H9 (cell line): ENCODE measurements around the gene RASGRF2. TPM values are rescaled to one million over a fixed set of nuclear protein-coding genes. Genes with fewer than 3 reads are reported as not detected.

Experiments
- DNase-seq: peaks from one replicate; pipeline ENCODE4 v3.0.0-alpha.2; 2017
- H2AFZ ChIP-seq: one replicate; pipeline ENCODE4 v1.6.1; 2013; ENCODE audit warnings: mild to moderate bottlenecking, low read length, control low read depth, moderate library complexity
- H2AK5ac ChIP-seq: 2 replicates; pipeline ENCODE4 v1.6.1; 2013; ENCODE audit warnings: low read length, control low read depth, mixed read lengths; ENCODE audit not compliant: insufficient read length
- H2BK120ac ChIP-seq: one replicate; pipeline ENCODE4 v1.6.1; 2013; ENCODE audit warnings: low read depth, mild to moderate bottlenecking, low read length, control low read depth, inconsistent platforms; ENCODE audit not compliant: poor library complexity, severe bottlenecking
- H2BK12ac ChIP-seq: 2 replicates; pipeline ENCODE4 v1.6.1; 2013; ENCODE audit warnings: low read length, control low read depth, mixed read lengths, low read depth; ENCODE audit not compliant: insufficient read length
- H2BK15ac ChIP-seq: 2 replicates; pipeline ENCODE4 v1.6.1; 2013; ENCODE audit warnings: low read depth, low read length, control low read depth
- H2BK20ac ChIP-seq: one replicate; pipeline ENCODE4 v1.6.1; 2013; ENCODE audit warnings: low read depth, mild to moderate bottlenecking, low read length, control low read depth, inconsistent platforms; ENCODE audit not compliant: poor library complexity, severe bottlenecking
- H2BK5ac ChIP-seq: 2 replicates; pipeline ENCODE4 v1.6.1; 2013; ENCODE audit warnings: low read length, control low read depth, mixed read lengths; ENCODE audit not compliant: insufficient read length
- H3K14ac ChIP-seq: 2 replicates; pipeline ENCODE4 v1.6.1; 2013; ENCODE audit warnings: low read length, control low read depth; ENCODE audit not compliant: insufficient read depth
- H3K18ac ChIP-seq: 2 replicates; pipeline ENCODE4 v1.6.1; 2013; ENCODE audit warnings: low read depth, mild to moderate bottlenecking, mixed read lengths, low read length, control low read depth; ENCODE audit not compliant: insufficient read length
- H3K23ac ChIP-seq: 2 replicates; pipeline ENCODE4 v1.6.1; 2013; ENCODE audit warnings: low read length, control low read depth, mixed read lengths, low read depth; ENCODE audit not compliant: insufficient read length
- H3K23me2 ChIP-seq: 2 replicates; pipeline ENCODE4 v1.6.1; 2013; ENCODE audit warnings: low read depth, mild to moderate bottlenecking, mixed read lengths, low read length, control low read depth; ENCODE audit not compliant: insufficient read length, poor library complexity, severe bottlenecking
- H3K27ac ChIP-seq: 2 replicates; pipeline ENCODE4 v1.5.1; 2013; ENCODE audit warnings: low read length, control low read depth, mixed read lengths, low read depth; ENCODE audit not compliant: insufficient read length
- H3K27me3 ChIP-seq: 2 replicates; pipeline ENCODE4 v1.6.1; 2013; ENCODE audit warnings: low read length, control low read depth, inconsistent platforms; ENCODE audit not compliant: insufficient read depth
- H3K4ac ChIP-seq: 2 replicates; pipeline ENCODE4 v1.6.1; 2013; ENCODE audit warnings: low read depth, mild to moderate bottlenecking, control low read depth, inconsistent platforms, low read length, moderate library complexity
- H3K4me1 ChIP-seq: 2 replicates; pipeline ENCODE4 v1.6.1; 2013; ENCODE audit warnings: low read length, control low read depth, inconsistent platforms; ENCODE audit not compliant: insufficient read depth
- H3K4me2 ChIP-seq: 2 replicates; pipeline ENCODE4 v1.6.1; 2013; ENCODE audit warnings: low read length, control low read depth, mixed read lengths; ENCODE audit not compliant: insufficient read length, insufficient read depth
- H3K56ac ChIP-seq: 2 replicates; pipeline ENCODE4 v1.6.1; 2013; ENCODE audit warnings: low read depth, mild to moderate bottlenecking, mixed read lengths, low read length, control low read depth; ENCODE audit not compliant: insufficient read length
- H3K79me1 ChIP-seq: 2 replicates; pipeline ENCODE4 v1.6.1; 2013; ENCODE audit warnings: low read depth, mild to moderate bottlenecking, moderate library complexity, low read length, control low read depth, inconsistent platforms; ENCODE audit not compliant: insufficient read depth, poor library complexity, severe bottlenecking
- H3K79me2 ChIP-seq: 2 replicates; pipeline ENCODE4 v1.6.1; 2013; ENCODE audit warnings: low read length, control low read depth, inconsistent platforms; ENCODE audit not compliant: insufficient read depth
- H3K9ac ChIP-seq: 2 replicates; pipeline ENCODE4 v1.6.1; 2013; ENCODE audit warnings: low read length, control low read depth, mixed read lengths; ENCODE audit not compliant: insufficient read length; ENCODE audit errors: extremely low read depth
- H3K9me3 ChIP-seq: one replicate; pipeline ENCODE4 v1.6.1; 2013; ENCODE audit warnings: low read depth, low read length, inconsistent platforms; ENCODE audit not compliant: control insufficient read depth
- H3T11ph ChIP-seq: one replicate; pipeline ENCODE4 v1.6.1; 2013; ENCODE audit warnings: mild to moderate bottlenecking, low read length, control low read depth, inconsistent platforms
- H4K20me1 ChIP-seq: one replicate; pipeline ENCODE4 v1.6.1; 2013; ENCODE audit not compliant: control insufficient read depth, insufficient read length, insufficient read depth
- H4K5ac ChIP-seq: 2 replicates; pipeline ENCODE4 v1.6.1; 2013; ENCODE audit warnings: low read depth, mild to moderate bottlenecking, mixed read lengths, low read length, control low read depth; ENCODE audit not compliant: insufficient read length
- H4K8ac ChIP-seq: replicated peaks from 2 replicates; pipeline ENCODE4 v1.6.1; 2013; ENCODE audit warnings: low read length, control low read depth, mixed read lengths, low read depth; ENCODE audit not compliant: insufficient read length
- H4K91ac ChIP-seq: 2 replicates; pipeline ENCODE4 v1.6.1; 2013; ENCODE audit warnings: low read depth, mild to moderate bottlenecking, moderate library complexity, mixed read lengths, low read length, control low read depth; ENCODE audit not compliant: insufficient read length
- H3K27ac Mint-ChIP-seq, 3 experiments: 2 replicates in 2 of 3; 3 replicates in 1 of 3; pipeline ENCODE4 v1.8.0; 2020 to 2021; ENCODE audit warnings: mixed read lengths in 3 of 3, mild to moderate bottlenecking in 1 of 3, moderate library complexity in 1 of 3
- H3K27me3 Mint-ChIP-seq: 2 replicates; pipeline ENCODE4 v1.8.0; 2021; ENCODE audit warnings: low read depth, mild to moderate bottlenecking, moderate library complexity, mixed read lengths
- H3K36me3 Mint-ChIP-seq, 3 experiments: 2 replicates in 2 of 3; 3 replicates in 1 of 3; pipeline ENCODE4 v1.8.0; 2020 to 2021; ENCODE audit warnings: low read depth in 3 of 3, mixed read lengths in 3 of 3; ENCODE audit not compliant: insufficient read depth in 1 of 3
- H3K4me1 Mint-ChIP-seq, 2 experiments: 2 replicates each; pipeline ENCODE4 v1.8.0; 2020; ENCODE audit warnings: mixed read lengths in 2 of 2
- H3K4me3 Mint-ChIP-seq, 2 experiments: 2 replicates in 1 of 2; 3 replicates in 1 of 2; pipeline ENCODE4 v1.8.0; 2020 to 2021; ENCODE audit warnings: mild to moderate bottlenecking in 2 of 2, mixed read lengths in 2 of 2, moderate library complexity in 1 of 2
- H3K9me3 Mint-ChIP-seq, 2 experiments: 2 replicates in 1 of 2; 3 replicates in 1 of 2; pipeline ENCODE4 v1.8.0; 2020; ENCODE audit warnings: mild to moderate bottlenecking in 2 of 2, mixed read lengths in 2 of 2, moderate library complexity in 1 of 2
- WGBS: extraction: QIAGEN DNeasy Blood & Tissue Kit; methylation state at CpG from one replicate; pipeline ENCODE4 v1.1.7; 2013; ENCODE audit warnings: missing lambda C conversion rate, low lambda C conversion rate, mixed read lengths; ENCODE audit not compliant: insufficient read length; ENCODE audit errors: extremely low coverage; 5-methylcytosine and 5-hydroxymethylcytosine counted together
- total RNA-seq: library from RNA; stranded (reverse); gene quantifications from 2 replicates; pipeline ENCODE4 v1.2.1, GENCODE V29; 2021
- TF ChIP-seq, protein P1 (sequence below): fragments of 200-600 bp; sonication (generic); conservative IDR thresholded peaks from 3 replicates; pipeline ENCODE4 v1.8.0; 2021; ENCODE audit warnings: antibody characterized with exemption, mild to moderate bottlenecking

The RASGRF2 gene
- total RNA-seq, 1 experiment from 2014 or later = 13.5 TPM

DNA sequence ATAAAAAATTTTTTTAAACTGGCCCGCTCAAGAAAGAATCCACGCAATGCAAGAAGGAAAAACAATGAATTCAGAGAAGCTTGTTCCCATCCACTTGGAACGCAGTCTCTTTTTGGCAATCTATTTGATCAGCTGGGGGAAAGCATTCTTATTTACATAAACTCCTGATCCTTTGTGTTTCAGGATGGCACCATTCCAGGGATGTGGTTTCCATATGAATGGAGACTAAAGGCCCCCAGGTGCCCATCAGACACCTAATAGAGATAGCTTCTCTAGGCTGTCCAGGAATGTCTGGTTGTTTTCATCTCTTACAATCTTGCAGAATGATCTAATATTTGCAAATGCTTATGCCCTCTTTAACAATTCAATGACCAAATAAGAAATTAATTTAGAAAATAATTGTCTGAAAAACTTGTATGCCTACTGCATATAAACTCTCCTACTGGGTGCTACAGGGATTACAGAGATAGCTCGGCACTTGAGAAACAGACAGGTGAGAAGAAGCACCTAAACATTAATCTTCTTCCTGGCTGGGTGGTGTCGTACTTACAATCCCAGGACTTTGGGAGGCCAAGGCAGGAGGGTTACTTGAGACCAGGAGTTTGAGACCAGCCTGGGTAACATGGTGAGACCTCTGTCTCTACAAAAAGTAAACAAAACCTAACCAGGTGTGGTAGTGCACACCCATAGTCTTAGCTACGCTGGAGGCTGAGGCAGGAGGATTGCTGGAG, 3.0 kb upstream of the RASGRF2 start:
- WGBS = no CpG with 5 or more reads among the region's 6 CpGs
- H2BK15ac ChIP-seq = no peak overlapping the region
- no peaks in the 10 kb centered on the region for H4K20me1 ChIP-seq
- no peak overlapping the region for H3K9ac ChIP-seq
- Mint-ChIP-seq H3K4me3 (peak overlapping the region; percentile 3 to 5; a peak in 2 of 5 replicates), H3K27ac (peak overlapping the region in 2 of 3 experiments; percentile 61 to 93; a peak in 4 of 7 replicates), H3K36me3 (peaks cover 0 to 4% (median 0%) of the 10 kb centered on the region in 3 experiments; a peak in 1 of 7 replicates), H3K27me3 (peaks cover 23% of the 10 kb centered on the region), H3K4me1 (peaks cover 52 to 55% of the 10 kb centered on the region in 2 experiments), H3K9me3 (peaks cover 3% of the 10 kb centered on the region in 2 experiments; a peak in 2 of 5 replicates)
- peaks cover 22% of the 10 kb centered on the region; the same call in 1 of the 2 replicates for H3K4me1 ChIP-seq
- no peak overlapping the region for H2BK5ac ChIP-seq
- peaks cover 11% of the 10 kb centered on the region for H3K23me2 ChIP-seq
- H3K79me1 ChIP-seq = no peaks in the 10 kb centered on the region
- no peak overlapping the region for H3K18ac ChIP-seq
- TF ChIP-seq, protein P1, sequence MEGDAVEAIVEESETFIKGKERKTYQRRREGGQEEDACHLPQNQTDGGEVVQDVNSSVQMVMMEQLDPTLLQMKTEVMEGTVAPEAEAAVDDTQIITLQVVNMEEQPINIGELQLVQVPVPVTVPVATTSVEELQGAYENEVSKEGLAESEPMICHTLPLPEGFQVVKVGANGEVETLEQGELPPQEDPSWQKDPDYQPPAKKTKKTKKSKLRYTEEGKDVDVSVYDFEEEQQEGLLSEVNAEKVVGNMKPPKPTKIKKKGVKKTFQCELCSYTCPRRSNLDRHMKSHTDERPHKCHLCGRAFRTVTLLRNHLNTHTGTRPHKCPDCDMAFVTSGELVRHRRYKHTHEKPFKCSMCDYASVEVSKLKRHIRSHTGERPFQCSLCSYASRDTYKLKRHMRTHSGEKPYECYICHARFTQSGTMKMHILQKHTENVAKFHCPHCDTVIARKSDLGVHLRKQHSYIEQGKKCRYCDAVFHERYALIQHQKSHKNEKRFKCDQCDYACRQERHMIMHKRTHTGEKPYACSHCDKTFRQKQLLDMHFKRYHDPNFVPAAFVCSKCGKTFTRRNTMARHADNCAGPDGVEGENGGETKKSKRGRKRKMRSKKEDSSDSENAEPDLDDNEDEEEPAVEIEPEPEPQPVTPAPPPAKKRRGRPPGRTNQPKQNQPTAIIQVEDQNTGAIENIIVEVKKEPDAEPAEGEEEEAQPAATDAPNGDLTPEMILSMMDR = peak; percentile 45; the same call in 2 of the 3 replicates
- no peak overlapping the region for H3K4ac ChIP-seq
- no peaks in the 10 kb centered on the region; the same call in 1 of the 2 replicates for H3K27me3 ChIP-seq
- no peak overlapping the region for H3K56ac ChIP-seq
- H2BK120ac ChIP-seq = no peak overlapping the region
- H2BK12ac ChIP-seq = no peak overlapping the region
- no peak overlapping the region for H3T11ph ChIP-seq
- H2AFZ ChIP-seq = no peak overlapping the region
- H3K4me2 ChIP-seq = peak overlapping the region; percentile 41
- peaks cover 9% of the 10 kb centered on the region; the same call in 1 of the 2 replicates for H3K79me2 ChIP-seq
- H4K5ac ChIP-seq = no peak overlapping the region
- no peak overlapping the region for H2BK20ac ChIP-seq
- H3K14ac ChIP-seq = no peak overlapping the region
- no peak overlapping the region for H2AK5ac ChIP-seq
- peak; percentile 66 for DNase-seq
- H3K23ac ChIP-seq = no peak overlapping the region
- H4K8ac ChIP-seq = no peak overlapping the region
- H4K91ac ChIP-seq = peak overlapping the region; percentile 13
- H3K27ac ChIP-seq = peak overlapping the region; percentile 81
- no peaks in the 10 kb centered on the region for H3K9me3 ChIP-seq
